Caco-2 (cell line): ENCODE results near the gene NME5. TPM values are rescaled to one million over a fixed set of nuclear protein-coding genes. Genes with fewer than 3 reads are reported as not detected.

Experiments
- BruUV-seq: library from RNA; stranded (reverse); fragments of 400-500 nt; replicated peaks from 2 replicates; lab custom pipeline; 2021; lab: Mats Ljungman, UMichigan
- CTCF ChIA-PET: fragments of 300-600 bp; sonication (Branson Sonifier 250); formaldehyde crosslinking; loops from one replicate; lab custom pipeline; 2022; ENCODE audit warnings: antibody characterized with exemption; lab: Charles Lee
- POLR2A ChIA-PET: fragments of 300-600 bp; sonication (Branson Sonifier 250); formaldehyde crosslinking; loops from one replicate; lab custom pipeline; 2022; ENCODE audit warnings: antibody characterized with exemption; lab: Charles Lee
- DNase-seq, 2 experiments: peaks; one replicate each; pipeline versions ENCODE4 v3.0.0 to v3.0.0-alpha.2; 2020 to 2022
- H3K27me3 ChIP-seq: replicated peaks from 2 replicates; pipeline ENCODE4 v1.6.0; 2011; ENCODE audit warnings: low read length; ENCODE audit not compliant: control insufficient read depth, insufficient read depth
- H3K36me3 ChIP-seq: 2 replicates; pipeline ENCODE4 v1.5.1; 2011; ENCODE audit warnings: low read length; ENCODE audit not compliant: control insufficient read depth, insufficient read depth
- H3K4me1 ChIP-seq: fragments of 250-450 bp; sonication (Bioruptor Pico); 2 replicates; pipeline ENCODE4 v1.5.1; 2020; ENCODE audit warnings: mild to moderate bottlenecking
- H3K4me3 ChIP-seq: 2 replicates; pipeline ENCODE4 v1.5.1; 2011; ENCODE audit warnings: low read depth, mild to moderate bottlenecking, control low read depth, low read length
- H3K9me3 ChIP-seq: fragments of 250-450 bp; sonication (Bioruptor Pico); 2 replicates; pipeline ENCODE4 v1.5.1; 2020; ENCODE audit warnings: mild to moderate bottlenecking, moderate library complexity
- H3K27ac Mint-ChIP-seq: one replicate; pipeline ENCODE4 v1.8.0; 2022; ENCODE audit warnings: mixed read lengths; ENCODE audit not compliant: unreplicated experiment
- H3K27me3 Mint-ChIP-seq: one replicate; pipeline ENCODE4 v1.8.0; 2022; ENCODE audit warnings: mixed read lengths; ENCODE audit not compliant: insufficient read depth, unreplicated experiment
- H3K36me3 Mint-ChIP-seq: one replicate; pipeline ENCODE4 v1.8.0; 2022; ENCODE audit warnings: mild to moderate bottlenecking, mixed read lengths; ENCODE audit not compliant: insufficient read depth, unreplicated experiment
- H3K4me1 Mint-ChIP-seq: one replicate; pipeline ENCODE4 v1.8.0; 2022; ENCODE audit warnings: low read depth, mixed read lengths; ENCODE audit not compliant: unreplicated experiment
- H3K4me3 Mint-ChIP-seq: one replicate; pipeline ENCODE4 v1.8.0; 2022; ENCODE audit warnings: mild to moderate bottlenecking, moderate library complexity, mixed read lengths; ENCODE audit not compliant: unreplicated experiment
- H3K9me3 Mint-ChIP-seq: one replicate; pipeline ENCODE4 v1.8.0; 2022; ENCODE audit warnings: mixed read lengths; ENCODE audit not compliant: unreplicated experiment
- intact Hi-C: fragments of 100-400 bp; cut with micrococcal nuclease; formaldehyde crosslinking; loops from one replicate; pipeline ENCODE4 v1.10.0; 2022; ENCODE audit not compliant: unreplicated experiment
- total RNA-seq: library from RNA; stranded (reverse); gene quantifications from 2 replicates; pipeline ENCODE4 v1.2.3, GENCODE V29; 2022
- TF ChIP-seq, protein P1 (sequence below), 2 experiments: fragments of 200-600 bp in 1 of 2; IDR thresholded peaks; 1 replicate in 1 of 2; 2 replicates in 1 of 2; pipeline versions ENCODE4 v1.5.1 to v1.8.0; 2011 to 2022; ENCODE audit warnings: antibody characterized with exemption in 1 of 2, control low read depth in 1 of 2, inconsistent platforms in 1 of 2, low read depth in 1 of 2, low read length in 1 of 2, mild to moderate bottlenecking in 1 of 2, moderate library complexity in 1 of 2; ENCODE audit not compliant: insufficient read depth in 1 of 2, severe bottlenecking in 1 of 2, unreplicated experiment in 1 of 2

The NME5 gene
- total RNA-seq, 1 experiment from 2014 or later = not detected

DNA sequence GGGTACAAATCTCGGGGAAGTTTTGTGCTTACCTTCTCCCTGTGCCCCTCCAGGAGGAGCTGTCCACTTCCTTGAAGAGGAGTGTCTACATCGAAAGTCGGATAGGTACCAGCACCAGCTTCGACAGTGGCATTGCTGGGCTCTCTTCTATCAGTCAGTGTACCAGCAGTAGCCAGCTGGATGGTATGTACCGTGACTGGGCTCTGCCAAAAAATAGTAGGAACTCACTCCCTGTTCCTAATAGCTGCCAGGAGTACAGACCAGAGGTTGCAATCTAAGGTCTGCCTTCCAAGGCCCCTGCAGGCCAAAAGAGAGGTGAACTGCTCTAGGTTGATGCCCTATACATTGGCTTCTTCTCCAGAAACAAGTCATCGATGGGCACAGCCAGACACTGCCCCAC is 43.6 kb upstream of the NME5 start:
- H3K36me3 ChIP-seq = peaks cover 13% of the 10 kb centered on the region
- no peaks in the 10 kb centered on the region for H3K9me3 ChIP-seq
- no peaks in the 10 kb centered on the region for H3K27me3 ChIP-seq
- Mint-ChIP-seq H3K4me3 (no peak overlapping the region), H3K9me3 (no peaks in the 10 kb centered on the region), H3K27ac (no peak overlapping the region), H3K27me3 (no peaks in the 10 kb centered on the region), H3K36me3 (peaks cover 55% of the 10 kb centered on the region), H3K4me1 (peaks cover 9% of the 10 kb centered on the region)
- H3K4me1 ChIP-seq = peaks cover 9% of the 10 kb centered on the region
- TF ChIP-seq, protein P1, sequence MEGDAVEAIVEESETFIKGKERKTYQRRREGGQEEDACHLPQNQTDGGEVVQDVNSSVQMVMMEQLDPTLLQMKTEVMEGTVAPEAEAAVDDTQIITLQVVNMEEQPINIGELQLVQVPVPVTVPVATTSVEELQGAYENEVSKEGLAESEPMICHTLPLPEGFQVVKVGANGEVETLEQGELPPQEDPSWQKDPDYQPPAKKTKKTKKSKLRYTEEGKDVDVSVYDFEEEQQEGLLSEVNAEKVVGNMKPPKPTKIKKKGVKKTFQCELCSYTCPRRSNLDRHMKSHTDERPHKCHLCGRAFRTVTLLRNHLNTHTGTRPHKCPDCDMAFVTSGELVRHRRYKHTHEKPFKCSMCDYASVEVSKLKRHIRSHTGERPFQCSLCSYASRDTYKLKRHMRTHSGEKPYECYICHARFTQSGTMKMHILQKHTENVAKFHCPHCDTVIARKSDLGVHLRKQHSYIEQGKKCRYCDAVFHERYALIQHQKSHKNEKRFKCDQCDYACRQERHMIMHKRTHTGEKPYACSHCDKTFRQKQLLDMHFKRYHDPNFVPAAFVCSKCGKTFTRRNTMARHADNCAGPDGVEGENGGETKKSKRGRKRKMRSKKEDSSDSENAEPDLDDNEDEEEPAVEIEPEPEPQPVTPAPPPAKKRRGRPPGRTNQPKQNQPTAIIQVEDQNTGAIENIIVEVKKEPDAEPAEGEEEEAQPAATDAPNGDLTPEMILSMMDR (IDR thresholded peaks at IDR 0.05; ENCODE audit: insufficient read depth in 1 of 2, low read depth in 1 of 2, low read length in 1 of 2, severe bottlenecking in 1 of 2, unreplicated experiment in 1 of 2) = no peak
- no peak for DNase-seq
- intact Hi-C loops = no loop called here
- POLR2A ChIA-PET = interaction anchor here (0.5 kb wide), 1 partner anchor 32 kb away, joined by 3 read pairs; no protein-coding TSS in a partner anchor
- BruUV-seq = no TSS peak
- no peak overlapping the region for H3K4me3 ChIP-seq
- CTCF ChIA-PET = interaction anchor here (1.2 kb wide), 1 partner anchor 169 kb away, joined by 3 read pairs; no protein-coding TSS in a partner anchor

DNA sequence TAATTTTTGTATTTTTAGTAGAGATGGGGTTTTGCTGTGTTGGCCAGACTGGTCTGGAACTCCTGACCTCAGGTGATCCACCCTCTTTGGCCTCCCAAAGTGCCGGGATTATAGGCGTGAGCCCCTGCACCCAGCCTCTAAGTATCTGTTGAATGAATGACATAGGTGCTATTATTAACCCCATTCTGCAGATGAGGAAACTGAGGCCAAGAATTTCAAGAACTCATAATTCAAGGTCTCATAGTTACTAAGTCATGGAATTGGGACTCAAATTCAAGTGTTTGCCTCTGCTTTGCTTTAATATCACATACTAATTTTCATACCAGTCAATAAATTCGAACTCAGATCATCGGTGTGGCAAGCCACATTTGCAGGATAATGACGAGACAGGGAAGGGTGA is 41.6 kb upstream of the NME5 start:
- no peaks in the 10 kb centered on the region for H3K27me3 Mint-ChIP-seq

DNA sequence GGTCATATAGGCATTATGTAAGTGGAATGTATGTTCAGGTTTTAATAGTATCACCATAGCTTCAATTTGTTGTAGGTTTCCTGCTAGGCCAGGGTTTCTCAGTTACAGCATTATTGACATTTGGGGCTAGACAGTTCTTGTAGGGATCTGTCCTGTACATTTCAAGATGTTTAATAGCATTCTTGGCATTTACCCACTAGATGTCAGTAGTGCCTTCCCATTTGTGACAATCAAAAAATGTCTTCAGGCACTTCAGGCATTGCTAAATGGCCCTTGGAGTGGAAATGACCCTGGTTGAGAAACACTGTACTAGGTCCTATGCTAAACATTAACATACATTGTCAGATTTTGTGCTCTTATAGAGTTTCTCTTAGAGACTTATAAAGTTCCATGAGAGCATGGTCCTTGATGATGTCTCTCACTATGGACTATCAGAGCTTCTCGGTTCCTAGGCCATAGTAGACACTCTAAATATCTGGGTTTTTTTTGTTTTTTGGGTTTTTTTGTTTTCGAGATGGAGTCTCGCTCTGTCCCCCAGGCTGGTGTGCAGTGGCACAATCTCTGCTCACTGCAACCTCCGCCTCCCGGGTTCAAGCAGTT is 41.1 kb upstream of the NME5 start:
- TF ChIP-seq, protein P1 (IDR thresholded peaks at IDR 0.05; ENCODE audit: insufficient read depth in 1 of 2, low read depth in 1 of 2, low read length in 1 of 2, severe bottlenecking in 1 of 2, unreplicated experiment in 1 of 2) = peak; percentile 50 to 60
- no peaks in the 10 kb centered on the region for H3K27me3 Mint-ChIP-seq
- H3K27ac Mint-ChIP-seq = no peak overlapping the region
- H3K9me3 Mint-ChIP-seq = no peaks in the 10 kb centered on the region
- no peak overlapping the region for H3K4me3 Mint-ChIP-seq
- Histone ChIP-seq H3K27me3 (no peaks in the 10 kb centered on the region), H3K9me3 (no peaks in the 10 kb centered on the region), H3K4me3 (peak overlapping the region; percentile 69), H3K4me1 (peaks cover 9% of the 10 kb centered on the region), H3K36me3 (peaks cover 10% of the 10 kb centered on the region)
- DNase-seq = peak in 1 of 2 experiments; percentile 72
- no TSS peak for BruUV-seq
- H3K36me3 Mint-ChIP-seq = peaks cover 41% of the 10 kb centered on the region
- ChIA-PET CTCF (interaction anchor here (0.8 to 2.4 kb wide), 2 partner anchors 103 to 172 kb away, joined by 3 to 10 read pairs; partner anchors contain the start of gene KDM3B), POLR2A (interaction anchor here (0.6 to 1.3 kb wide), 2 partner anchors 33 to 221 kb away, joined by 3 to 6 read pairs; partner anchors contain the start of gene CDC23)
- peaks cover 9% of the 10 kb centered on the region for H3K4me1 Mint-ChIP-seq
- intact Hi-C loops = loop anchor here (1.0 to 2.0 kb wide), 2 partner anchors 103 to 231 kb away; no protein-coding TSS in a partner anchor

More for the DNA sequence above, 41.6 kb upstream of the NME5 start:
- Histone ChIP-seq H3K27me3 (no peaks in the 10 kb centered on the region), H3K36me3 (peaks cover 10% of the 10 kb centered on the region), H3K9me3 (no peaks in the 10 kb centered on the region), H3K4me1 (peaks cover 9% of the 10 kb centered on the region), H3K4me3 (no peak overlapping the region)
- H3K36me3 Mint-ChIP-seq = peaks cover 42% of the 10 kb centered on the region
- no peak overlapping the region for H3K27ac Mint-ChIP-seq
- ChIA-PET CTCF (interaction anchor here (0.8 to 2.4 kb wide), 2 partner anchors 102 to 172 kb away, joined by 3 to 10 read pairs; partner anchors contain the start of gene KDM3B), POLR2A (no interaction called here)
- TF ChIP-seq, protein P1 (IDR thresholded peaks at IDR 0.05; ENCODE audit: insufficient read depth in 1 of 2, low read depth in 1 of 2, low read length in 1 of 2, severe bottlenecking in 1 of 2, unreplicated experiment in 1 of 2) = no peak
- peaks cover 9% of the 10 kb centered on the region for H3K4me1 Mint-ChIP-seq
- H3K9me3 Mint-ChIP-seq = no peaks in the 10 kb centered on the region
- BruUV-seq = no TSS peak
- no peak for DNase-seq
- no peak overlapping the region for H3K4me3 Mint-ChIP-seq
- intact Hi-C loops = loop anchor here (1.0 to 2.0 kb wide), 2 partner anchors 102 to 230 kb away; no protein-coding TSS in a partner anchor
